Measurements from ENCODE around the gene COIL.

GRCh38 chr17:56926704-56927103 lies 34.1 kb downstream of the COIL start:
- no peak for TF ChIP-seq CTCF (IDR thresholded peaks at IDR 0.05)
- TF ChIP-seq EP300 (IDR thresholded peaks at IDR 0.05) = no peak
- no peak for TF ChIP-seq POLR2A (IDR thresholded peaks at IDR 0.05)
- no peak for TF ChIP-seq POLR2AphosphoS5 (IDR thresholded peaks at IDR 0.05)
